HG02885 (cell line): ENCODE results near the gene LRRFIP2.

ENCODE experiments used
- ATAC-seq: cut with Tn5 transposase; IDR thresholded peaks from one replicate; pipeline ENCODE4 v1.9.1; 2021; ENCODE audit warnings: mild to moderate bottlenecking; ENCODE audit not compliant: unreplicated experiment, poor library complexity

LRRFIP2 gene

GRCh38 chr3:37190667-37191066, 16.3 kb upstream of the LRRFIP2 start:
- ATAC-seq, result no peak

DNA sequence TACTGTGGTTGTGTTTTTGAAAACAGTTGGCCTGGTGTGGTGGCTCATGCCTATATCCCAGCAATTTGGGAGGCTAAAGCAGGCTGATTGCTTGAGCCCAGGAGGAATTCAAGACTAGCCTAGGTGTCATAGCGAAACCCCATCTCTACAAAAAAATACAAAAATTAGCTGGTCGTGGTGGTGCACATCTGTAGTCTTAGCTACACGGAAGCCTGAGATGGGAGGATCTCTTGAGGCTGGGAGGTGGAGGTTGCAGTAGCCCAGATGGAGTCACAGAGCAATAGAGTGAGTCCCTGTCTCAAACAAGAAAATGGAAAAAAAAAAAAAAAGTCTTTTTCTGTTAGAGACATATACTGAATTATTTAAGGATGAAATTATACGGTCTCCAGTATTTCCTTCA, 14.7 kb upstream of the LRRFIP2 start:
- ATAC-seq, result no peak

GRCh38 chr3:37183976-37184375, 9.6 kb upstream of the LRRFIP2 start:
- ATAC-seq, result no peak

GRCh38 chr3:37183375-37183831, 9.0 kb upstream of the LRRFIP2 start:
- ATAC-seq, result no peak

GRCh38 chr3:37182816-37183215, 8.4 kb upstream of the LRRFIP2 start:
- no peak for ATAC-seq

GRCh38 chr3:37181756-37182155, 7.4 kb upstream of the LRRFIP2 start:
- ATAC-seq, result no peak

- no peak for ATAC-seq
Observed at GRCh38 chr3:37179144-37179967, 5.0 kb upstream of the LRRFIP2 start.

GRCh38 chr3:37173806-37174205, 576 bp downstream of the LRRFIP2 start:
- ATAC-seq, result no peak

DNA sequence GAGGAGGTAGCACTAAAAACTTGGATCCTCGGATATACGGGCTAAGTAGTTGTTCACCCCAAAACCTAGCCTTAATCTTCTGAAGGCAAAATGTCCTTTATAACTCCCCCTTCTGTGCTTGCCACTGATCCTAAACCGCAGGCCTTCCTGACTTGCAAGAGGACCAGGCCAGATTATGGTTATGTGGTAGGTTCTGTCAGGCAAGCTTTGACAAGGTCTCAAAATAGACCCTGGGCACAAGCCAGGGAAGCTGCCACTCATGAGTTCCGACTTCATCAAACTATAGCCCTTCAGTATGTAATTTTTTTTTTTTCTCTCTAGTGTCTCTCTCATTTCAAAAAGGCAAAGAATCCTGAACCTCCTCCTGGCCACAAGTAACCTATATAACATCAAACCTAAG, 3.2 kb downstream of the LRRFIP2 start:
- ATAC-seq, result no peak

GRCh38 chr3:37170513-37170912, 3.9 kb downstream of the LRRFIP2 start:
- ATAC-seq, result no peak

GRCh38 chr3:37170060-37170459, 4.3 kb downstream of the LRRFIP2 start:
- no peak for ATAC-seq

DNA sequence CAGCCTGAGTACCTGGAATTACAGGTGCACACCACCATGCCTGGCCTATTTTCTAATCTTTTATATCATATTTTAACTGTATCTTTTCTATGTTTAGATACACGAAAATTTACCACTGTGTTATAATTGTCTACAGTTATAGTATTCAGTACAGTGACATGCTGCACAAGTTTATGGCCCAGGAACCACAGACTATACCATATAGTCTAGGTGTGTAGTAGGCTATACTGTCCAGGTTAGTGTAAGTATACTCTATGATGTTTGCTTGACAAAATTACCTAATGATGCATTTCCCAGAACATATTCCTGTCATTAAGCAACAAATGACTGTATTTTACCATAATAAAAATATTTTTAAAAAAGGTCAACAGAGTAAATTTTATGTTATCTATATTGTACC, 5.5 kb downstream of the LRRFIP2 start:
- no peak for ATAC-seq

- ATAC-seq, result peak; percentile 50
Observed at GRCh38 chr3:37163262-37164015, 10.9 kb downstream of the LRRFIP2 start.

DNA sequence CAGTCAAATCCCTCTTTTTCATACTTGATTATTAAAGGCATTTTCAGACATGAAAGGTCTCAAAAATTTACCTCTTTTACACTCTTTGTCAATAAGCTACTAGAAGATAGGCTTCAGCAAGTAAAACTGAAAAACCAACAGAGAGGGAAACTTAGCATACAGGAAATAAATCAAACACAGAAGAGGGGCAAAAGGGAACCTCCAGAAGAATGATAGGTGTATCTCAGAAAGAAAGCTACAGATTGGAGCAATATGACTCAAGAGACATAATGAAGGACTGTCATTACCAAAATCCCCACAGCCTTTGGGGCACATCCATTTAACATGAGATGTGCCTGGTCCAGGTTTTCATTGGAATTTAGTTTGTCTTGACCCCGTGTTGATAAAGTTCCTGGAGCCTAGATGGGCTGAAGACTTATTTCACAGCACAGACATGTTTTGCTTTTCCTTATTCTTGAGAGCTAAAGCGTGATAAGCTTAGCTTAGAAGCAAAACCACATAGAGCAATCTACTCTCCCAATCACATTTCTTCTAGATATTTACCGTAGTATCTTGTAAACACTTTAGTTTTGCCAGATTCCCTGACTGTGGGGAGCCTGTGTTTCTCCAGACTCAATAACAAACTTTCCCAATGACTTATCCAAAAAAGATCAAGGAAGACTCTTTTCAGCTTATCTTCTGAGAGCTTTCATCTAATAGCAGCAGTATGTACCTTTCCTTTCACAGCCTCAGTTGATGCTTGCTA, 11.7 kb downstream of the LRRFIP2 start:
- peak; percentile 76 for ATAC-seq

DNA sequence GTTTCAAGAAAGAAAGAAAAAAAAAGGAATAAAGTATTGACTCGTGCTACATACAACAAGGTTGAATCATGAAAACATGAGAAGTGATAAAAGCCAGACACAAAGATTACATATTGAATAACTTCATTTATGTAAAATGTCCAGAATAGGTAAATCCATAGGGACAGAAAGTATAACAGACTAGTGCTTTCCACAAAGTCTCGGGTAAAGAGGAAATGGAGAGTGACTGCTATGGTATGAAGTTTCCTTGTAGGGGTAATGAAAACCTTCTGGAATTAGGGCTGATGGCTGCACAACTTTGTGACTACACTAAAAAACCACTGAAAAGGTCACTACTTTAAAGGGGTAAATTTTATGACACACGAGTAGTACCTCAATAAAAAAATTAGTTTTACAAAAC, 13.0 kb downstream of the LRRFIP2 start:
- ATAC-seq, result no peak

GRCh38 chr3:37155782-37156181, 18.6 kb downstream of the LRRFIP2 start:
- no peak for ATAC-seq

DNA sequence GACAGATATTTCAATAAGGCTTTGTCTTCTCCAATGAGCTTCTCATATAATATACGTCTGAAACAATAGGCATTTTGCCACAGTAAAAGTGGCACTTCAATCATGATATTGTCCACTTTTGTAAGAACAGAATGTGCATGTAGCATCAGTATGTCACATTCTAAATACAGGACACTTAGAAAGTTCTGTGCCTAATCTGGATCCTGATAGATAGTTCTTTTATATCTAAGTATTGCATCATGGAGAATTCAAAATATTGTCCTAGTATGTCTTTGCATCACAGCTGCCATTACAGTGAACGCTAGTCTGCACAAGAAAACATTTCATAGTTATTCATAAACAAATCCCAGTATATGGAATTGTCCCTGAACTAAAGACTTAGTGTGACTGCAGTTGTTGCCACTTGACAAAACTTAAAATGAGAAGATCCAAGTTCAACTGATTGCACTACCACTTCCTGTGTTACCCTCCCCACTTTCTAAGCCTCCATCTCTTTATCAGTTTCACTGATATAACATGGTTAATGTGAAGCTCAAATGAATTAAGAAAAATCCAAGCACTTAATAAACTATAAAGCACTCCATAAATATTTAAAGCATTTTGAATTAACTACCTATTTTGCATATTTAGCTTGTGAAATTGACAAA, 19.6 kb downstream of the LRRFIP2 start:
- no peak for ATAC-seq

DNA sequence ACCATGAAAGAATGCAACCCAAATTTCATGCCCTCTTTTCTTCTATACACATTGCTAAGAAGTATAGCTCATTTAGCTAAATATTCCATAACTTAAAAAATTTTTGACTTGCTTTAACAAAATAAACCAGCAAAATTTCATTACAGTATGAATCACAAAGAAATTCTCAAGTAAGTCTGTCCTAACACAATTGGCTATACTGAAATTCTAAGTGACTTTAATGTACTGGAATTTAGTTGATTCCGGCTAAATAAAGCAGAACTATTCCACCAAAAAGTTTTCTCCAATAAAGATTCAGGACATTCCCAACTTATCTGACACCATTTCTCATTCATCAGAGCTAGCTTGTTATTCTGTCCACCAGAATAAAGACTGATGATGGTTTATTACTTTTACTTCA, 23.8 kb downstream of the LRRFIP2 start:
- ATAC-seq, result no peak

- no peak for ATAC-seq
Observed at GRCh38 chr3:37149257-37149656, 25.1 kb downstream of the LRRFIP2 start.

DNA sequence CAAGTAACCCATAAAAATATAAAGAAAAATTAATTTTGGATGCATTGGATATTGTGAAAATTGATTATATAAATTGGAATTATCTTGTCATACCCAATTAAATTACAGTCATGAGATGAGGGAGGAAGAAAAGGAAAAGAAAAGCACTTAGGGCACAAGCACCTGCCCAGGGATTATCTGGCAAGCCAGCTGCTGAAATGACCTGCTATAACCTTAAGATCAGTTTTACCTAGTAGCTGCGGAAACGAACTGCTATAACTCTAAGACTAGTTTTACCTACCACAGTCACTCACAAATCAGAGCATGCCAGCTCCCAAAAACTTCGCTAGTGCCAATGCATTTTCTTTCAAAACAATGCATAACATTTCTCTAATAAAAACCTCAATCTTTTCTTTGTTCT, 26.2 kb downstream of the LRRFIP2 start:
- no peak for ATAC-seq
